Chondrocyte (in vitro differentiated cells): ENCODE data around the gene CCL4L2. TPM values are rescaled to one million over a fixed set of nuclear protein-coding genes. Genes with fewer than 3 reads are reported as not detected.
"Not testable (repeated sequence)": the region's sequence is repeated elsewhere in the genome, so short reads cannot be mapped to it uniquely, and the experiment has no call there.

ENCODE experiments used
- DNase-seq: peaks from one replicate; pipeline ENCODE4 v3.0.0; 2021; ENCODE audit warnings: mixed read lengths, low spot score
- H3K27ac Mint-ChIP-seq: one replicate; pipeline ENCODE4 v1.8.0; 2021; ENCODE audit warnings: mild to moderate bottlenecking, moderate library complexity, mixed read lengths; ENCODE audit not compliant: unreplicated experiment
- H3K27me3 Mint-ChIP-seq: 2 replicates; pipeline ENCODE4 v1.8.0; 2021; ENCODE audit warnings: low read depth, mixed read lengths
- H3K36me3 Mint-ChIP-seq: 2 replicates; pipeline ENCODE4 v1.8.0; 2021; ENCODE audit warnings: low read depth, mixed read lengths
- H3K4me1 Mint-ChIP-seq: 2 replicates; pipeline ENCODE4 v1.8.0; 2021; ENCODE audit warnings: low read depth, mild to moderate bottlenecking, mixed read lengths
- H3K4me3 Mint-ChIP-seq: one replicate; pipeline ENCODE4 v1.8.0; 2021; ENCODE audit warnings: mild to moderate bottlenecking, moderate library complexity, mixed read lengths; ENCODE audit not compliant: unreplicated experiment
- H3K9me3 Mint-ChIP-seq: 2 replicates; pipeline ENCODE4 v1.8.0; 2021; ENCODE audit warnings: low read depth, mixed read lengths
- long read RNA-seq: library from polyadenylated mRNA; stranded (forward); transcript quantifications from one replicate; pipeline ENCODE4 v2.0.0, GENCODE V29; 2021
- total RNA-seq: library from RNA; stranded (reverse); gene quantifications from 3 replicates; pipeline ENCODE4 v1.2.1, GENCODE V29; 2021
- TF ChIP-seq, protein P1 (sequence below): fragments of 200-600 bp; sonication (generic); IDR thresholded peaks from 2 replicates; pipeline ENCODE4 v1.5.0; 2021; ENCODE audit warnings: antibody characterized with exemption, mild to moderate bottlenecking, moderate library complexity

The CCL4L2 gene
- not detected in 3 replicates for total RNA-seq
- long read RNA-seq: 0 reads

- H3K36me3 Mint-ChIP-seq, DNase-seq, H3K4me1 Mint-ChIP-seq, H3K4me3 Mint-ChIP-seq, H3K9me3 Mint-ChIP-seq, H3K27ac Mint-ChIP-seq: not testable (repeated sequence)
- H3K27me3 Mint-ChIP-seq: peaks cover 49% of the 10 kb centered on the region
Measured at GRCh38 chr17:36210439-36211211, at the start of gene CCL4L2. Gene CCL4L2 (plus strand): TSS chr17:36211063.

DNA sequence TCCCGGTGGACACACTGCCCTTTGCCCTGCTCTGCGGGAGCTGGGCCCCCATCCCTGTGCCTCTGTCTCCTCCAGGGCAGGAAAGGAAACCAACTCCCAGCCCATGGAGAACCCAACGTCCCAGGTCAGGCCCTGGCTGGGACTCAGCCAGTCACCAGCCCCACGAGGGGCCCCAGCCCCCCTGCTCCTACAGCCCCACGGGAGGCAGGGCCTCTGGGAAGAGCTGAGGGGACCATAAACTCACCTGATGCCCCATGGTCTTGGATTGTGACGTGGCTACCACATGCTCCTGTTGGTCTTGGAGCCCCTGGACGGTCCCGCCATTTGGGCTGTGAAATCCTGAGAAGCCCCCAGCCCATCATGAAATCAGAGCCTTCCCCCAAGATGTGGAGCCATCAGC lies 42.0 kb upstream of the CCL4L2 start:
- H3K4me1 Mint-ChIP-seq, H3K27me3 Mint-ChIP-seq, H3K4me3 Mint-ChIP-seq, H3K36me3 Mint-ChIP-seq, H3K27ac Mint-ChIP-seq, H3K9me3 Mint-ChIP-seq: not testable (repeated sequence)
- DNase-seq: peak; percentile 76

DNA sequence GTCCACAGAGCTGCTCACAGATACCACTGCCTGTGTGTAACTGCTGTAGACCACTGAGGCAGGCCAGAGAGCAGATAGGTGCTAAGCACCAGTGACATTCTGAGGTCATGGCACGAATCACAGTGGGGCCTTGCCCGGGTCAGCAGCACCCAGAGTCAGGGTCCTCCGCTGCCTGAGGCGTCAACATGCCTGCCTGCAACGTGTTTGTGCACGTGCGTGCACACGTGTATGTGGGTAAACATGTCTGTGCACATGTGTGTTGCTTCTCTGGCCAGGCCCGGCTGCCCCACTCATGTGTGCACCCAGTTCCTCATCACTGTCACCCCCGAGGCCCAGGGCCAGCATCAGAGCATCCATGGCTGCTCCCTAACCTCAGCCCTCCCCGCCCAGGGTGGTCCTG lies 34.3 kb upstream of the CCL4L2 start, which contains the start of gene TBC1D3B:
Gene TBC1D3B (minus strand): TSS at position 101 of the 400 bp plus-strand sequence. CDS start 1,586 bp downstream, outside the sequence.
- not testable (repeated sequence) for H3K9me3 Mint-ChIP-seq, H3K4me1 Mint-ChIP-seq, DNase-seq, H3K4me3 Mint-ChIP-seq, H3K27ac Mint-ChIP-seq, H3K36me3 Mint-ChIP-seq
- peaks cover 10% of the 10 kb centered on the region for H3K27me3 Mint-ChIP-seq

GRCh38 chr17:36181446-36182175 lies 29.3 kb upstream of the CCL4L2 start:
- H3K27ac Mint-ChIP-seq, H3K36me3 Mint-ChIP-seq, DNase-seq, H3K9me3 Mint-ChIP-seq: not testable (repeated sequence)
- H3K4me1 Mint-ChIP-seq: peaks cover 15% of the 10 kb centered on the region
- peaks cover 29% of the 10 kb centered on the region for H3K27me3 Mint-ChIP-seq
- H3K4me3 Mint-ChIP-seq: peak overlapping the region; percentile 80

GRCh38 chr17:36182176-36183000 lies 28.5 kb upstream of the CCL4L2 start:
- TF ChIP-seq, protein P1, sequence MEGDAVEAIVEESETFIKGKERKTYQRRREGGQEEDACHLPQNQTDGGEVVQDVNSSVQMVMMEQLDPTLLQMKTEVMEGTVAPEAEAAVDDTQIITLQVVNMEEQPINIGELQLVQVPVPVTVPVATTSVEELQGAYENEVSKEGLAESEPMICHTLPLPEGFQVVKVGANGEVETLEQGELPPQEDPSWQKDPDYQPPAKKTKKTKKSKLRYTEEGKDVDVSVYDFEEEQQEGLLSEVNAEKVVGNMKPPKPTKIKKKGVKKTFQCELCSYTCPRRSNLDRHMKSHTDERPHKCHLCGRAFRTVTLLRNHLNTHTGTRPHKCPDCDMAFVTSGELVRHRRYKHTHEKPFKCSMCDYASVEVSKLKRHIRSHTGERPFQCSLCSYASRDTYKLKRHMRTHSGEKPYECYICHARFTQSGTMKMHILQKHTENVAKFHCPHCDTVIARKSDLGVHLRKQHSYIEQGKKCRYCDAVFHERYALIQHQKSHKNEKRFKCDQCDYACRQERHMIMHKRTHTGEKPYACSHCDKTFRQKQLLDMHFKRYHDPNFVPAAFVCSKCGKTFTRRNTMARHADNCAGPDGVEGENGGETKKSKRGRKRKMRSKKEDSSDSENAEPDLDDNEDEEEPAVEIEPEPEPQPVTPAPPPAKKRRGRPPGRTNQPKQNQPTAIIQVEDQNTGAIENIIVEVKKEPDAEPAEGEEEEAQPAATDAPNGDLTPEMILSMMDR: peak; percentile 22
- Mint-ChIP-seq H3K9me3 (no peaks in the 10 kb centered on the region), H3K27ac (no peak overlapping the region), H3K4me3 (peak overlapping the region; percentile 80), H3K4me1 (peaks cover 15% of the 10 kb centered on the region), H3K36me3 (no peaks in the 10 kb centered on the region), H3K27me3 (peaks cover 33% of the 10 kb centered on the region)
- peak; percentile 99 for DNase-seq

GRCh38 chr17:36183001-36183971 lies 27.6 kb upstream of the CCL4L2 start:
- no peaks in the 10 kb centered on the region for H3K9me3 Mint-ChIP-seq
- peaks cover 41% of the 10 kb centered on the region for H3K27me3 Mint-ChIP-seq
- no peak overlapping the region for H3K27ac Mint-ChIP-seq

More at GRCh38 chr17:36183001-36183971, 27.6 kb upstream of the CCL4L2 start:
- DNase-seq: peak; percentile 98
- TF ChIP-seq, protein P1: peak; percentile 61
- Mint-ChIP-seq H3K4me1 (peaks cover 15% of the 10 kb centered on the region), H3K36me3 (no peaks in the 10 kb centered on the region), H3K4me3 (peak overlapping the region; percentile 80)
